Hematopoietic multipotent progenitor cell treated with erythropoietin and hydrocortisone succinate and interleukin-3 and kit ligand, for 17 days (in vitro differentiated cells): ENCODE measurements around the gene IL15RA.

Experiments used
- DNase-seq: peaks from one replicate; pipeline ENCODE4 v3.0.0-alpha.2; 2015; ENCODE audit warnings: low spot score

Gene IL15RA, protein sequence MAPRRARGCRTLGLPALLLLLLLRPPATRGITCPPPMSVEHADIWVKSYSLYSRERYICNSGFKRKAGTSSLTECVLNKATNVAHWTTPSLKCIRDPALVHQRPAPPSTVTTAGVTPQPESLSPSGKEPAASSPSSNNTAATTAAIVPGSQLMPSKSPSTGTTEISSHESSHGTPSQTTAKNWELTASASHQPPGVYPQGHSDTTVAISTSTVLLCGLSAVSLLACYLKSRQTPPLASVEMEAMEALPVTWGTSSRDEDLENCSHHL

DNA sequence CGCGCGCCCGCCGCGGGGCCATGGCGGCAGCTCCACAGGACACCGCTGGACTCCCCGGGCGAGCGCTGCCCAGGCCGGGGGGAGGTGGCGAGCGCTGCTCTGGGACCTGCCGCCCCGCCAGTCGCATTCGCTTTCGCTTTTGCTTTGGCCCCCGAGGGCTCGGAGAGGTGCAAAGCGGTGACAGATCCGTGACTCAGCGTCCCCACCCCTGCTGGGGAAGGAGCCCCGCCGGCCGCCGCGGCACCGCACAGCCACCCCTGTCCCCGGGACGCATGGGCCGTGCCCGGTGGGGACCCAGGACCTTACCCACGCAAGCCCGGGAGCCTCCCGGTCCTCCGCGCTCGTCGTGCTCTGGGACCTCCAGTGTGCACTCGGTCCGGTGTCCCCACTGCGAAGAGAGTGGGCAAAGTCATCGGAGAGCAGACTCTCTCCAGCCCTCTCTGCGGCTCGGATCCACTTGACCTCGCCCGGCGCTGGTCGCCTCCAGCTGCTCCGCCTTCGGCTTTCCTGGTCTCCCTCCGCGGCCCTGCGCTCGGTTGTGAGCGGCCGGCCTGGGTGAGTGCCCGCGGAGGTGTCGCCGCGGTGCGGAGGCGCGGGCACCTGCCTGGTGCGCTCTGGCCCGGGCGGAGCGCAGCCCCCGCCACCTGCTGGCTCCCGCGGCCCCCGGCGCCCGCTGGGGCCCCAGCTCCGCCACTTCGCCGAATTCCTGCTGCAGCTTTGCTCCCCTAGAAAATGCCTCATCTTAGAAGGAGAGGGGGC lies at the start of gene IL15RA:
TSS of gene IL15RA (minus strand) at position 73 of the 759 bp plus-strand sequence. CDS start at position 22, 51 bp downstream.
- peak; percentile 91 for DNase-seq

DNA sequence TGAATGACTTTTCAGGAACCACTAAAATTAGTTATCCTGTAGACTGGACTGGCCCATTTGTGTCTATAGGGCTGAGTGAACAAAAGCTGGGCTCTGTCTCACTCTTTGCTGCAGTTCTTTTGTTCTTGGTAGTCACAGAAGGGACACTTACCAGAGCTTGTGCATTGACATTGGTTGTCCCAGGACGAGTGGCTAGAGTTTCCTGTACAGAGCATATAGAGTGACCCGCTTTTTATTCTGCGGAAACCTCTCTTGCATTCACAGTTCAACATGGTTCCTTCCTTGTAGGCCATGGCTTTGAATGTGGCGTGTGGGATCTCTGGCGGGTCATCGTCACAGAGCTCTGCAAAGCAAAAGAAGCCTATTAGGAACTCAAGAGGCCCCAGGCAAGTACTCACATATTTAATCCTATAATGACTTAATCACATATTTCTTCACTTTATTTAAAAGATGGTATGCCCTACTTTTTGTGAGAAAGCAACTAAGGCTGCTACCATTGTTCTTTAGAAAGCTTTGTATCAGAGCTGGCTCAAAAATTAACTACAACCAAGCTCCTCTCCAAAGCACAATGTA lies 48.4 kb upstream of the IL15RA start:
- DNase-seq: no peak

DNA sequence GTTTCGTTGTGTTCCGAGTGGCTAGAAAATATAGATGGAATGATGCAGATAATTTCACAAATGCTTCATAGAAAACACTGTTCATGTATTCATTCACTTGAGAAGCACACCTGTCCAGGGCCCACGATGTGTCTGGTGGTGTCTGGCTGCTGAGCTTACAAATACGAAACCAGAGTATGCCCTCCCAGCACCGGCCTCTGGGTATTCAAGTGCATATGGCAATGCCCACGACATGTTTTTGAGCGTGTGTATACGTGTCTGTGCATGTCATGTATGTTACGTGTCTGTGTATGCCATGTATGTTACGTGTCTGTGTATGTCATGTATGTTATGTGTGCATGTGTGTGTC lies 47.0 kb upstream of the IL15RA start:
- DNase-seq: no peak

DNA sequence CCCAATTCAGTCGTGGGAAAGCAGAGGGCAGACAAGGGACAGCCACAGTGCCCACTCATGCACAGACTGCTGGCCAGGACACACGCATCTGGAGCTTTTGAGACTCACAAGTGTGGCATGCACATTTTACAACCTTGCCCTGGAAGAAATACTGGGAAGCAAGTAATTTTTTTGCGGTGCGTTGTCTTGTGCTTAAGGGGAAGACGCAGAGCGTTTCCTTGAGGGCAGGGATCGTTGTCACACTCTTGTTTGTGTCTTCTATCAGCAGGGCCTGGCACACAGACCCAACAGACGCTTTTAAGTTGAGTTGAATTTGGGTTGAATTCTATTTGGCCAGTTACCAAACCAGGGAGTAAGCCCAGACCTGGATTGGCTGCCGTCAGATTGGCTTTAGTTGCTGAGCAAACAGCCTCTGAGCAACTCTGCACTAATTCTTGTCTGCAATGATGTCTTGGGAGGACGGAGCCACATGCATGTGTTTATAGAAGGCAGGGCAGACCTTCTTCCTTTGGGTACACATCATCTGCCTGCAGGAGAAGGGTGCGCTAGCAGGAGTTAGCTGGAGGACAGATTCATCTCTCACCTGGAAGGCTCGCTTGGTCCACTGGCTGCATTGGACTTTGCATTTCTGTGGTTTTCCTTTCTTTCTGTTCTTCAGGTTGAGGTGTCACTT lies 46.5 kb upstream of the IL15RA start:
- DNase-seq: no peak

DNA sequence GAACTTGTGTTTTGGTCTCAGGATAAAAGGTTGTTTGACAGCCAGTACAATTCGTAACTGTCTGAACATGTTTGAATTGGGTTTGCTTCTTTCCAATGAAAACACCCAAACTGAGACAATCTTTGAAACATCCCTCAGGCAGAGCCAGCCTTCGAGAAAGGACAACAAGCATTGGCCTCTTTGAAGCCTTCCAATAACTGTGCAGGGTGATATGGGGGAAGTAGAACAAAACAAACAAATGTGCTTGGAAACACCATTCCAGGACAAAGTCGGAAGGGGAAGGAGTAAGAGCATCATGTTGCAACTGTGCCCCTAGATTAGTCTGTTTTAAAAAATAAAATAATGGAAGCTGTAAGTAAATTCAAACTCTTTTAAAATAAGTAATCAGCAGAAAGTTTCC lies 45.3 kb upstream of the IL15RA start:
- DNase-seq: no peak

DNA sequence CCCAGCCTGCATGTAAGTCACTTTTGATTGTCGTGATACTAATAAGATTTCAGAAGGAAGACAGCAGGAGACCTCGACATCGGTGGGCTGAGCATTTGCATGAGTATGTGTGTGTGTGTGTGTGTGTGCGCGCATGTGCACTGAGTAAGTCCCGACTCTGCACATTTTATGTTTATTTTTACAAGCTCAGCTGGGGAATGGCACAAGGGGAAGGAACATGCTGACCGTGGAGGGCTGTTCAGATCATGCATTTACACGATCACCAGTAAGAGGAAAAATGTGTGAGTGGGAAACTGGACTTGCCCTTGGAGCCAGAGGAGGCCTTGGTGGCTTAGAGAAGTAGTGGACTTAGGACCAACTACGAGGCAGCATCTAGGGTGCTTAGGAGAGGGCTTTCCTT lies 43.5 kb upstream of the IL15RA start:
- DNase-seq: no peak

DNA sequence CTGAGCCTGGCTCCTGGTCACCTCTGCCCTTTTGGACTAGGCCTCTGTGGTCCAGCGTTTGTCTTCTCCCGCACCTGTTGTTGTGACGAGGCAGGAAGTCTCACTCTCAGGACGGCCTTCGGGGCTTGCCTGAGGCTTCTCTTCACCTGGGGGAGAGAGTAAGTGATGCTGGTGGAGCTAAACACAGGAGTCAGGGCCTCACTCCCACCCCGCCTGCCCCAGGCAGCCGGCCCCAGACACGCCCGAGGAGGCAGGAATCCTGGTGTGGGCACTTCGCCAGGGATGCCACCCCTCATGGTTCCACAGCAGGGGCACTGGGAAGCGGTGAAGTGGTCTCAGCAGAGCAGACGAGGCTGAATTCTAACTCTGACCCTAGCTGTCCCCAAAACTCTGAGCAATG lies 42.5 kb upstream of the IL15RA start:
- DNase-seq: no peak

DNA sequence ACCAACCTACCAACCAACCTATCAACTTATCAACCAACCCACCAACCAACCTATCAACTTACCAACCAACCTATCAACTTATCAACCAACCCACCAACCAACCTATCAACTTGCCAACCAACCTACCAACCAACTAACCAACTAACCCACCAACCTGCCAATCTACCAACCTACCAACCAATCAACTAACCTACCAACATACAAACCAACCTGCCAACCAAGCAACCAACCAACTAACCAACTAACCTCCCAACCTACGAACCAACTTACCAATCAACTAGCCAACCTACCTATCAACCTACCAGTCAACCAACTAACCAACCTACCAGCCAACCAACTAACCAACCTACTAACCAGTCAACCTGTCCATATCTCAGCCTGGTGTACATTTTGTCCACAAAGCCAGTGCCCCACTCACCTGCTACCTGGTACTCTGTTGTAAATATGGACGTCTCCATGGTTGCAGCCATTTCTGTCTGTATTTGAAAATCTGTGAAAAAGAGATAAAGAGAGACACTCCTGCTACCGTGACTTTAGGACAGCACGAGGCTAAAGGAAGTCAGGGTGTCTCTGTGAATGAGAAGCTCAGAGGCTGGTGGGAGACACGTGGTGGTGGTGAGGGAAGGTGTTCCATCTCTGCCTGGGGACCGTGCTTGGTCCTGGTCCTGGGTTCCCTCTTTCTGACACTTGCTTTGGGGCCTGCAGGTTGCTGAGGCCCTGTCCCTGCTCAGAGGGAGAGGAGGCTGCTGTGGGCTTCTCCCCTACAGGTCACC lies 41.9 kb upstream of the IL15RA start:
- no peak for DNase-seq

DNA sequence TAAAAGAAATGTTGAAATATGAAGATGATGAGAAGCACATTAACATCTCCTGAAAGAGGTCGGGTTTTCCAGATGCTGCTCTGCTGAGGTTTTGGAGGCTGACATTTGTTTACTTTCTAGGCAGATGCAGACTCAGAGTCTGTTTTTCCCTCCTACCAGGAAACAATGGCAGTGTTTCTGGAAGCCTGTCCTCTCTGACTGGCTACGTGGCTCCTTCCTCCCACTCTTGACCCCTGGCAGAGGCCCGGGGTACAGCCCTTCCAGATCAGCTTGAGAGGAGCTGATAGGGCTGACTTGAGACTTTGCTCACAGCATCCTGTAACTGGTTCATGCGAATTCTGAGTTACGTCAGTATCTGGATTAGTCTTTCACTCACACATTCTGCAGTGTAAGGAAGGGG lies 41.1 kb upstream of the IL15RA start:
- DNase-seq: no peak

DNA sequence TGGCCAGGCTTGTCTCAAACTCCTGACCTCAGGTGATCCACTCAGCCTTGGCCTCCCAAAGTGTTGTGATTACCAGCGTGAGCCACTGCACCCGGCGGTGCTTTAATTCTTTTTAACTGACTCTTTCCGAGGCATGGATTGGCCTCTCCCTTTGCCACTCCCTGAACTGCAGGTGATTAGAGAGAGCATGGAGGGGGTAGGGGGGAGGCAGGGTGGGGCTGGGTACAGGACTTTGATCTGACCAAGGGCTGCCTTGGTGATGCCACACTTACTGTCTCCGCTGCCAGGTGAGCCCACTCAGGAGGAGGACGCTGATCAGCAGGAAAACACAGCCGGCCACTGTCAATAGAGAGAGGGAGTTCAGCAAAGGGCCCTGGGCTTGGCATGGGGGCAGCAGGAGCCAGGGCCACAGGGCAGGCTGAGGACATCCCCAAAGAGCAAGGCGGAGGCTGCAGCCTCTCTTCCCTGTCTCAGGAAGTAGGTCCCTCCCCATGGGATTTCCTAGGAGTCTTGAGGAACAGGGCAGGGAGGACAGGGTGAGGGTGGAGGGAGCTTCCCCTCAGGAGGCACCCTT lies 40.5 kb upstream of the IL15RA start:
- no peak for DNase-seq

DNA sequence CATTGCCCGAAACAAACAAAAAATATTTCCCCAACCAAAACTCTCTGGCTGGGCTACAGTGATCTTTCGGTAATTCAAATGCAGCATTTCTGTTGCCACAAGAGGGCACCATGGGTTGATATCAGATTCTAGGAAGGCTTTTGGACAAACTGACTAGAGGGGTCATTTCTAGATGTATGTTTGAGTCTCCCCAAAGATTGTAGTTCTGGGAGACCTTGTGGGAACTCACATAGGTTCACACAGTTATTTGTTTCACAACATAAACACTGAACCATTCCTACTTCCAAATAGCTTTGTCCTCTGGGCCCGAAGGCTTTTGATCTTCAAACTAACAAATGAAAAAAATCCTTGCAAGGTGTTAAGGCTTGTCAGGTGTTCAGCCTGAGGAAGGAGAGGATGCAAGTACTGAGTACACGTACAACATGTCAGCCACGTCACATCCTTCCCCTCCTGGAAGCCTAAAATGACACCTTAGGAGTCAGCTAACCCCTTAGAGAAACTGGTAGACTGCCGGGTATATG lies 37.0 kb upstream of the IL15RA start:
- DNase-seq: peak; percentile 79

DNA sequence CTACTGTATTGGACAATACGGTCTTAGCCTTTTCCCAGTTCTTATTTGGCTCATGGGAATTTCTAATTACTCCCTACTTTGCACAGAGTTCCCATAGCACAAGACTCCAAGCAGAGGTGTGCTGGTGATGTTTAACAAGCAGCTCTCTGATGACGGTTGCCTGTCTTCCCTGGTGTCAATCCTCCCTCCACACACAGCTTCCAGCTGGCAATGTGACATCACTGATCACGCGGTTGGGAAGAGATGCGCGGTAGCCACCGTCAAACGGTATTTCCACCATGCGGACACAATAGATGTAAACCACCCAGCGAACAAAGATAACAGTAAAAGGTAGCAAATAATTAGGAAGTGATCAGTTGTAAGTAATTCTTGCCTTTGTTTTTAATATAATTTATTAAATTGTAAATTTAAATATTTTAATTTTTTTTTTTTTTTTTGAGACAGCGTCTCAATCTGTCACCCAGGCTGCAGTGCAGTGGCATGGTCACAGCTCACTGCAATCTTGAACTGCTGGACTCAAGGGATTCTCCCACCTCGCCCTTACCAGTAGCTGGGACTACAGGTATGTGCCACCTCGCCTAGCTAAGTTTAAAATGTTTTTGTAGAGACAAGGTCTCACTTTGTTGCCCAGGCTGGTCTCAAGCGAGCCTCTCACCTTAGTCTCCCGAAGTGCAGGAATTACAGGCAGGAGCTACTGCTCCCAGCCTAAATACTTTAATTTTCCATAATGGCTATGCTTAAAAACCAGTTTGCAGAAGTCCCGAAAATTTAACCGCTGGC lies 36.3 kb upstream of the IL15RA start:
- no peak for DNase-seq

DNA sequence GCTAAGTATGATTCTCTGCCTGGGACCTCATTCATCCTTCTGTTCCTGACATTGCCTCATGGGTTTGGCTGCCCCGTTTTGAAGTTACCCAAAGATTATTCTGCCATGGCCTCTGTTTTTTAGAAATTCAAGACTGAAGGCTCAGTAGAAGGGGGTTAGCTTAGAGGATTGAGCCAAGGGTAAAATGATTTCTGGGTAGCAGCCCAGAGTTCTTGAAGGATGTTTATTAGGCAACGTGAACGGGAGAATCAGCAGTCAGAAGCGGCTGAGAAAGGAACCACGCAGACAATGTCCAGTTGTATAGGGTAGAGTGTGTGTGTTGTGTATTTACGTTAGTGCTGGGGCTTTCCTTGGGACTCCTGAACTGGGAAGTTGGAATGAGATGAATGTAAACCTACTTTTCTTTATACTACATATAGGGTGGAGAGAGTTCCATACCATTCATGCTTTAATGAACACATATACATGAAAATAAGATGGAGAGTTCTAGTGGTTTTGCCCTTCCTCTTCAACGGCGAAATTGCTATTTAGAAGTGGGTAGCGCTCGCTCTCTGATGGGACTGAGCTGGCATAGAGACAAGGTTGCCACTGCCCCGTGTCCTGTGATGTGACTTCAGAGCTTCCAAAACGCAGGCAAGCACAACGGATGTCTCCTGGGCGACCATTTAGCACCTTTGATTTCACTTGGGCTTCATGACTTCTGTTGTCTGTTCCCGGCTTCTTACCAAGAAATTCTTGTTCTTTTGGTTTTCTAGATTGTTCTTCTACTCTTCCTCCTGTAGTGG lies 35.0 kb upstream of the IL15RA start:
- no peak for DNase-seq

DNA sequence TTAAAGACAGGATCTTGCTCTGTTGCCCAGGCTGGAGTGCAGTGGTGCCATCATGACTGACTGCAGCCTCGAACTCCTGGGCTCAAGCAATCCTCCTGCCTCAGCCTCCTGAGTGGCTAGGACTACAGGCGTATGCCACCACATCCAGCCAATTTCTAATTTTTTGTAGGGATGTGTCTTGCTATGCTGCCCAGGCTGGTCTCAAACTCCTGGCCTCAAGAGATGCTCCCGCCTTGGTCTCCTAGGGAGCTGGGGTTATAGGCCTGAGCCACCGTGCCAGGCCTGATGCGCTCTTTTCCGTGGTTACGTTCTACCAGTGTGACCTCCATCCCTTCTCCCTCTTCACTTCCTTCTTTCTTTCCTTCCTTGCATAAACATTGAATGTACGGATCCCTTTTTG lies 34.2 kb upstream of the IL15RA start:
- no peak for DNase-seq

DNA sequence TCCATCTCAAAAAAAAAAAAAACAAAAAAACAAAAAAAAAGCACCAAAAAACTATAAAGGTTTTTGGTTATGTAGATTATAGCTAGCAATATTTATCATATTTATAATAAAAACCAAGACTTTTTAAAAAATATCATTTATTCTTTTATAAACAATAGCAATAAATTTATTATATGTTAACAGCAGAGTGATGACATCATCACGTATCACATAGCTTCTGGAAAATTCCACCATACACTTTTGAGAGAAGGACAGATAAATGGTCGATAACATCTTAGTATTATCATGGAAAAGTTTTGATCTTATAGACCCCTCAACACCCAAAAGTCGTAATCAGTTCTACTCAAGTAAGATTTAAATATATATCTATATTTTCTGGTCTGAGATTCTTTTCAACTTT lies 33.2 kb upstream of the IL15RA start:
- no peak for DNase-seq

DNA sequence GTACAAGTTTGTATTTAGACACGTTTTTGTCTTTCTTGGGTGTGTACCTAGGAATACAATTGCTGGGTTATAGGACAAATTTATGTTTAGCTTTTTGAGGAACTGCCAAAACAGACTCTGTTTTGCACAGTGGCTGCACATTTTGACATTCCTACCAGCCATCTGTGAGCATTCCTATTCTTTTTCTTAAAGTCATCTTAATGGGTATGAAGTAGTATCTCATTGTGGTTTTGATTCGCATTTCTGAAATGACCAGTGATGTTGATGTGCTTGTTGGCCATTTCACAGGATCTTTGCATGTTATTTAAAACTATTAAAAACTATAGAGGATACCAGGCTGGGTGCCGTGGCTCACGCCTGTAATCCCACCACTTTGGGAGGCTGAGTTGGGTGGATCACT lies 32.6 kb upstream of the IL15RA start:
- no peak for DNase-seq

DNA sequence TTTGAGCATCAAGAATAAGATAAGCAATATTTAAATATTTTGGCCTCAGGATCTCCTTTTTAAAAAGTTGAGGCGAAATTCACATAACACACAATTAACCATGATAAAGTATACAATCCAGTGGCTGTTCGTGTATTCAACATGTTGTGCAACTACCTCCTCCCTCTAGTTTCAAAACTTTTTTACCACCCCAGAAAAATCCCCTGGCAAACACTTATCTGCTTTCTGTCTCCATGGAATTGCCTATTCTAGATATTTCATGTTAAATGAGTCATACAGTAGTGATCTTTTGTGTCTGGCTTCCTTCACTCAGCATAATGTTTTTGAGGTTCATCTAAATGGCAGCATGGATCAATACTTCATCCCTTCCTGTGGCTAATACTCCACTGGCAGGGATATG lies 31.8 kb upstream of the IL15RA start:
- no peak for DNase-seq

DNA sequence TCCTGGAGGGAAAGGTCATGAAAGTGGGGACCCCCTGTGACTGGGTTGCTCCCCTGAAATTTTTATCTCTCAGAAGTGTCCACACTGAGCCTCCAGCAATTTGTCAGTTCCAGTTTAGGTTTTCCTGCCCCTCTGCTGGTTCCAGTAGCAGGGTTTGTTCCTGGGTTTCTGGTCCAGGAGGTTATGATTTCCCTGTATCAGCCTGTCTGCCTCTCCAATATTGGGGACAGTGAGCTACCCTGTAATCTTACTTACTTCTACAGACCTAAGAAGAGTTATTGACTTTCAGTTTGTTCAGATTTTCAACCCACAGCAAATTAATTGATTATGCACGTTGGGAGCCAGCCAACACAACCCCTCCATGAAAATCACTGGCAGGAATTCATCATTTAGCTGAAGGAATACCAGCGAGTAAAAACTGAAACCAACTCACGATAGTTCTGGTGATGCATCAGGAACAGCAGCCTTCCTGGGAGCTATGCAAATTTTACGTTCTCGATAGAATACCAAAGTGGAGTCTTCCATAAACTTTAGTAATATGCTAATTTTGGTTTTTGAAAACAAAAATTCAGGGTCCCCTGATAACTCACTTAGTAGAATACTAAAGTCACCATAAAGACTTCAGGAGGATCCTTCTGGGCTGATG lies 31.3 kb upstream of the IL15RA start:
- no peak for DNase-seq

DNA sequence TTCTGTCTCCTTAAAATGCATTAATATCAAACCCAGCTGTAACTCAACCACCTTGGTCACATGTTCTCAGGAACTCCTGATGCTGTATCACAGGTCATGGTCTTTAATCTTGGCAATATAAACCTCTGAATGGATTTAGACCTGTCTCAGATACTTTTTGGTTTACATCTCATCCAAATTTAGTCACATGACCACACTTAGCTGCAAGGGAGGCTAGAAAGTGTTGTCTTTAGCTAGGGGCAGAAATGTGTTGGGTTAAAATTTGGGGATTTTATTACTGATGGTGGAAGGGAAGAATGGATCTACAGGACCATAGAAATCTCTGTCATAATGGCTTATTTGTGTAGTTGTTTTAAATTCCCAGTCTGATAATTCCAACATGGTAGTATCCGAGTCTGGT lies 29.6 kb upstream of the IL15RA start:
- DNase-seq: no peak

DNA sequence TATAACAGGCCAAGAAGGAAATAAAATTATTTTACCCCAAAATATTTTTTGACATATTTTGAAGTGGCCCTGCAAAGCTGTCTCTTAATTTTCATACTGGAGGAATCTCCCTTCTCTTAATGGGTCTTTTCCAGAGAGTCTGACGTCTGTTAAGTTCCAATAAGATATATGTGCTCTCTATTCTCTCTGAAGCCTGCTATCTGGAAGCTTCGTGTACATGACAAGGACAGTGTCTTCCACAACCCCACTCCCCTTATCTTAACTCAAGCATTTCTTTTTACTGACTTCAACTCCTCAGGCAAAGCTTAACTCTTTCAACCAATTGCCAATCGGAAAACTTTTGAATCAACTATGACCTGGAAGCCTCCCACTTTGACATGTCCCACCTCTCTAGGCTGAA lies 29.2 kb upstream of the IL15RA start:
- peak; percentile 34 for DNase-seq
